ENCODE results near the gene KDM3A.

The KDM3A gene

GRCh38 chr2:86440631-86441391 is at the start of gene KDM3A:
KDM3A (plus strand) TSS chr2:86441371; CDS start chr2:86442048, 677 bp downstream.
- DNase-seq (ENCODE audit: low read depth), result peak; percentile 100
- peak within 1 kb of the TSS; percentile 80 for H3K4me3 ChIP-seq (replicated peaks; ENCODE audit: low read depth, low read length)
- TF ChIP-seq CTCF (IDR thresholded peaks at IDR 0.05; ENCODE audit: low read length, missing control alignments), result no peak

- no peak overlapping the region for H3K4me3 ChIP-seq (replicated peaks; ENCODE audit: low read depth, low read length)
- TF ChIP-seq CTCF (IDR thresholded peaks at IDR 0.05; ENCODE audit: low read length, missing control alignments), result no peak
- DNase-seq (ENCODE audit: low read depth), result no peak
Measured at GRCh38 chr2:86392873-86393518, 48.2 kb upstream of the KDM3A start.

- no peak for TF ChIP-seq CTCF (IDR thresholded peaks at IDR 0.05; ENCODE audit: low read length, missing control alignments)
- peak; percentile 56 for DNase-seq (ENCODE audit: low read depth)
- H3K4me3 ChIP-seq (replicated peaks; ENCODE audit: low read depth, low read length), result no peak overlapping the region
Measured at GRCh38 chr2:86393521-86394491, 47.4 kb upstream of the KDM3A start.

GRCh38 chr2:86396291-86396785 is 44.8 kb upstream of the KDM3A start:
- peak; percentile 47 for DNase-seq (ENCODE audit: low read depth)
- TF ChIP-seq CTCF (IDR thresholded peaks at IDR 0.05; ENCODE audit: low read length, missing control alignments), result peak; percentile 47
- H3K4me3 ChIP-seq (replicated peaks; ENCODE audit: low read depth, low read length), result no peak overlapping the region

- TF ChIP-seq CTCF (IDR thresholded peaks at IDR 0.05; ENCODE audit: low read length, missing control alignments), result no peak
- no peak overlapping the region for H3K4me3 ChIP-seq (replicated peaks; ENCODE audit: low read depth, low read length)
- DNase-seq (ENCODE audit: low read depth), result no peak
Measured at GRCh38 chr2:86397986-86398385, 43.2 kb upstream of the KDM3A start.
